Middle frontal gyrus (tissue), 1 donor: ENCODE data around the gene STAT4.
"Not testable (repeated sequence)": the region's sequence is repeated elsewhere in the genome, so short reads cannot be mapped to it uniquely, and the experiment has no call there.

ENCODE experiments used
- DNase-seq: peaks from one replicate; pipeline ENCODE4 v3.0.0-alpha.2; 2015; ENCODE audit warnings: low spot score; ENCODE audit errors: extremely low spot score

STAT4 gene

GRCh38 chr2:190996338-190996946 lies 154.4 kb downstream of the STAT4 start:
- no peak for DNase-seq

DNA sequence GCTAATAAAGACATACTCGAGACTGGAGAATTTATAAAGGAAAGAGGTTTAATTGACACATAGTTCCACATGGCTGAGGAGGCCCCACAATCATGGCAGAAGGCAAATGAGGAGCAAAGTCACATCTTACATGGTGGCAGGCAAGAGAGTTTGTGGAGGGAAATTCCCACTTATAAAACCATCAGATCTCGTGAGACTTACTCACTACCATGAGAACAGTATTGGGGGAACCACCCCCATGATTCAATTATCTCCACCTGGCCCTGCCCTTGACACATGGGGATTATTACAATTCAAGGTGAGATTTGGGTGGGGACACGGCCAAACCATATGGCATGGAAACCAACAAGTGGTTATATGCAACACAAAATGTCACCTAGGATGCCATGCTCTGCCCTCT lies 155.5 kb downstream of the STAT4 start:
- not testable (repeated sequence) for DNase-seq

GRCh38 chr2:190994148-190994547 lies 156.6 kb downstream of the STAT4 start:
- no peak for DNase-seq

GRCh38 chr2:190993292-190993643 lies 157.5 kb downstream of the STAT4 start:
- DNase-seq = no peak

- DNase-seq = no peak
These were observed 160.7 kb downstream of the STAT4 start for GRCh38 chr2:190990132-190990531.

- DNase-seq = no peak
These were observed 161.9 kb downstream of the STAT4 start for GRCh38 chr2:190988910-190989309.

DNA sequence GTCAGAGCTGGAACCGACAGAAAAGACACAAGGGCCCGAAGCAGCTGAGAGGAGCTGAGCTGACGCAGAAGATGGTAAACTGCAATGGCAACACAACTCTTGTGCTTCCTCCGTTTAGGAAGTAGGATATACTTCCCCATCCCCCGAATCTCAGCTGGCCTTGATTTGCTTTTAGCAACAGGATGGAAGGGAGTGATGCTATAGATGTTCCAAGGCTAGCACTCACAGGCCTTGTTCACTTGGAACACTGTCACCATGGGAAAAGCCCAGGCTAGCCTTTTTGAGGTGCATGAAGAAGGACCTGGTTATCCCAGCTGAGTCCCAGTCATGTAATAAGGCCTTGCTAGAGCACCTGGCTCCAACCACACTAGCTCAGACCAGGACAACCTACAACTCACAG lies 162.9 kb downstream of the STAT4 start:
- DNase-seq = no peak

- no peak for DNase-seq
These were observed 163.7 kb downstream of the STAT4 start for GRCh38 chr2:190987116-190987515.

DNA sequence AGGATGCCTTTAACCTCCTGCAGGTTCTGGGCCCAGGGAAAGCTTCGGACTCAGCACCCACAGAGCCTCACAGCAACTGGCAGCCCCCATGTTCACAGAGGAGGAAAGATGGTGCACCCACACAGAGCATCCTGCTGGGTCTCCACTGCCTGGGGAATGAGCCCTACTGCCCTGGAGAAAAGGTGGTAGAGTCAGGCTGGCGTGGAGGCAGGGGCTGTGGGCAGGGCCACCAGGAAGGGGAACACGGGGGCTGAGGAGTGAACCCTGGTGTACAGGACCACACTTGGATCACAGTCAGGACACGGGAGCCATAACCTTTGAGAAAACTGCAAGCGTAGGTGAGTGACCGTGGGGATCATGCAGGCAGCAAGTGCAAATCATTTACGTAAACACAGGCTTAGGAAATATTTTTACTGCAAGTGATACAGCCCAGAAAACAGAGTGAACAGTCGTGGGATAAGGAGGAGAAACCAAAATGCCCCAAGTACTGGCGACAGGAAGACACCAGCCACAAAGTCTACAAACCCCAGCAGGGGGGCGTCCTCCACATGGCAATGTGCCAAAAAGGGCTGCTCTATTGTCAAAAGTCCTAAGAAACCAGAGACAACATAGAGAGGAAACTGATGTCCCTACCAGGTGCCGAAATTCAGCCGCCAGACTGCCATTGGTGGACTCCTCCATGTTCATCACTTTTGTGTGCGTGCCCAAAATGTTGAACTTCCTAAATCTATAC lies 164.4 kb downstream of the STAT4 start:
- DNase-seq = no peak

DNA sequence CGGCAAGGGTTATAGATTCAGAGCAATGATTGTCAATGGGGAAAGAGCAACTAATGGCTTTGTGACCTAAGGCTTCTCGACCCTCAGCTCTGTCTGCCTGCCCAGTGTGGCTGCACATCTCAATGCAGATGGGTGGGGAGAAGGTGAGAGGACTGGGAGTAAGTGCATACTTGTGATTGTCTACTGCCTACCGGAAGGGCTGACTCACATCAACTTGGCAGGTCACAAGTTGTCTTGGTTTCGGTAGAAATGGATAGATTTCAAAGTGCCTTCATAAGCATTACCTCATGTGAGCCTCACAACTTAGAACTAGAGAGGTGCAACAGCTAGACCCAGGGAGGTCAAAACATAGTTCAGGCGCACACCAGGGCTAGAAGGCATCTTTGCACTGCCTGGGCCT lies 166.2 kb downstream of the STAT4 start:
- no peak for DNase-seq

DNA sequence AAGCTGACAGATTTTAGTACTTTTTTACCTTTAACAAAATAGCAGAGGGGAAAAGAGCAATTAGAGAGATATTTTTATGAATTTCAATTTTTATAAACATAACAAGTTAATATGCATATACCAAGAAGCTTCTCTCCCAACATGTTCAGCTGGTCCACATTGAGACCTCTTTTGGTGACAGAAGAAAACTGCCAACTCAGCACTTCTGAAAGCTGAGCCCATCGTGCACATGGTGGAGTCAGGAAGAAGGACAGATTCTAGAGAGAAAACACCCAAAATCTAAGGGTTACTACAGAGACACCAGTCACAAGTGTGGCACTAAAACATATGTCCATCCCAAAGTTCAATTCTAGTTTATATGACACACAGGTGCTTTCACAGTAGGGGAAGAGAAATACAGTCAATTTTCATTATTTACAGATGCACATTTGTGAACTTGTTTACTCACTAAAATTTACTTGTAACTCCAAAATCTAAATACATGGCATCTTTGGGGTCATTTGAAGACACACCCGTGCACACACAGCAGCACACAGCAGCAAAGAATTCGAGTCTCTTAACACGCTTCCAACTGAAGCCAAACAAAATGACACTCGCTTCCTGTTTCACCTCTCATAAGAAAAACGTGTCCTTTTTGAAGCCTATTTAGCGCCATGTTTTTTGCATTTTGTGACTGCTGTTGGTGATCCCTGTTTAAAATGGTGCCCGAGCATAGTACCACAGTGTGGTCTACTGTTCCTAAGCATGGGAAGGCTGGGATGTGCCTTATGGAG lies 168.3 kb downstream of the STAT4 start:
- DNase-seq = no peak

DNA sequence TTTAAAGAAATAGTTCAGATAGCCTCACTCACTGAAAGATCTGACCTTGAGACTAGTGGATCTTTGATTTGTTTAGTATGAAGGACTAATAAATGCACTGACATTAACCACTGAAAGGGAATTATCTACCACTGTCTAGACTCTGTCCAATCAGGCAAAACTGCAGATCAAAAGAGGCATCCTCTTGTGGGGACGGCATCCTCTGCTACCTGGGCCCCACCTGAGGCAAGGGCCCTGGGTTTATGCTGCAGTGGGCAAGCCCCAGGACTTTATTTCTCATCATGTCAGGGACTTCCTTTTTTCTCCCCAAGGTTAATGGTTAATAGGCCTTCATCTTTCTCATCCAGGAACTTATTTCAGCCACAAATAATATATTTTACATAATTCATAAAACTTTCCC lies 169.1 kb downstream of the STAT4 start:
- no peak for DNase-seq

GRCh38 chr2:190981333-190981732 lies 169.5 kb downstream of the STAT4 start:
- DNase-seq = no peak

GRCh38 chr2:190980630-190981209 lies 170.1 kb downstream of the STAT4 start:
- no peak for DNase-seq

DNA sequence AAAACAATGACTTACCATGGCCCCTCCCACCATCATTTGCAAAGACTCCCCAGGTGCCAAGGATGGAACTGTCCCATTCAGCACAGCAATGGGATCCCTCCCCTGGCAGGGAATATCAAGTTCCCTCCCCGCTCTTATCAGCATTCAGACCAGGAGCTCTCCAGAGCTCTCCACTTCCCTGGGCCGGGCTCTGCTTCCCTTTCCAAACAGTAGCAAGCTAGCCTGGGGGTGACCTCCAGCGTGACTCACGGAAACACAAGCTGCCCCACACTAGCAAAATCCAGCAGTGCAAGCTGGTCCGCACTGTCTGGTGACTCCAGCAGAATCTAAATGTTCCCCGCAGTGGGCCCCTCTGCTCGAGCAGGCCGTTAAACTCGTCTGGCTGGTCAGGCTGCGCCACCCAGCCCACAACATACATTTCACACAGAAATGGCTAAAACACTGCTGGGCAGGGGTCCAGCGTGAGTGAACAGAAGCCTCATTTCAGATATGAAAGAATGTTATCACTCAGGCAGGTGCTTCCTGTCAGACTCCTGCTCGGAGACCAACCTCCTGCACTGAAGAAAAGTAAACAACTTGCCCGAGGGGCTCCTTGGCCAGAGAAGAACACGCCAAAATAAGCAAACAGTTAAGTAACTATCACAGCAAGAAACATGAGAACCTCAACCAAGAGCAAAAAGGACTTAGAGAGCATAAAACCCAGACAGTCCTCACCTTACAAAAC lies 170.7 kb downstream of the STAT4 start:
- no peak for DNase-seq
